Colonic mucosa (tissue), 4 donors: ENCODE results near the gene ATP2B3. TPM values are rescaled to one million over a fixed set of nuclear protein-coding genes. Genes with fewer than 3 reads are reported as not detected.

Source experiments
- DNase-seq: peaks from one replicate; pipeline ENCODE4 v3.0.0-alpha.2; 2020
- H3K27ac ChIP-seq: fragments of 200-600 bp; one replicate; pipeline ENCODE4 v1.8.0; 2021
- H3K27me3 ChIP-seq: fragments of 200-600 bp; one replicate; pipeline ENCODE4 v1.8.0; 2021
- H3K36me3 ChIP-seq: fragments of 200-600 bp; one replicate; pipeline ENCODE4 v1.8.0; 2021
- H3K4me1 ChIP-seq: fragments of 200-600 bp; one replicate; pipeline ENCODE4 v1.8.0; 2021; ENCODE audit warnings: mild to moderate bottlenecking
- H3K4me3 ChIP-seq: fragments of 200-600 bp; one replicate; pipeline ENCODE4 v1.8.0; 2021
- H3K9ac ChIP-seq, 2 donors: one replicate each; pipeline ENCODE4 v1.7.0; 2013; ENCODE audit warnings: control low read depth in 2 of 2, low read depth in 2 of 2, low read length in 2 of 2
- H3K9me3 ChIP-seq: fragments of 200-600 bp; one replicate; pipeline ENCODE4 v1.8.0; 2021
- CTCF ChIP-seq: fragments of 200-600 bp; IDR thresholded peaks from one replicate; pipeline ENCODE4 v1.8.0; 2022; ENCODE audit warnings: antibody characterized with exemption, mild to moderate bottlenecking
- intact Hi-C: fragments of 100-400 bp; cut with DNase I; formaldehyde crosslinking; loops from one replicate; pipeline ENCODE4 v1.14.1; 2022
- total RNA-seq, 2 donors: library from RNA; stranded (reverse); fragmentation: NEBNext Ultra II Directional in 1 of 2; extraction: Animal tissue kit (Norgen Biotek cat#: 25700) in 1 of 2; gene quantifications; one replicate each; pipeline ENCODE4 v1.2.1, GENCODE V29; 2021
- donor health status: healthy.
- donor health status: DM: no; HTN: no; CAD: no.
- donor health status: DM: no; HTN: no; CAD: no.

ATP2B3 gene
- total RNA-seq, 2 donors from 2014 or later, result 0.24 TPM; not detected in 1

- TF ChIP-seq CTCF, result no peak
- no peaks in the 10 kb centered on the region for H3K9me3 ChIP-seq
- H3K4me3 ChIP-seq, result no peak overlapping the region
- H3K9ac ChIP-seq, result no peak overlapping the region
- no peak for DNase-seq
- intact Hi-C loops, result no loop called here
- no peaks in the 10 kb centered on the region for H3K36me3 ChIP-seq
- no peaks in the 10 kb centered on the region for H3K4me1 ChIP-seq
- no peak overlapping the region for H3K27ac ChIP-seq
- no peaks in the 10 kb centered on the region for H3K27me3 ChIP-seq
These were observed 44.3 kb upstream of the ATP2B3 start for GRCh38 chrX:153473126-153473525.

DNA sequence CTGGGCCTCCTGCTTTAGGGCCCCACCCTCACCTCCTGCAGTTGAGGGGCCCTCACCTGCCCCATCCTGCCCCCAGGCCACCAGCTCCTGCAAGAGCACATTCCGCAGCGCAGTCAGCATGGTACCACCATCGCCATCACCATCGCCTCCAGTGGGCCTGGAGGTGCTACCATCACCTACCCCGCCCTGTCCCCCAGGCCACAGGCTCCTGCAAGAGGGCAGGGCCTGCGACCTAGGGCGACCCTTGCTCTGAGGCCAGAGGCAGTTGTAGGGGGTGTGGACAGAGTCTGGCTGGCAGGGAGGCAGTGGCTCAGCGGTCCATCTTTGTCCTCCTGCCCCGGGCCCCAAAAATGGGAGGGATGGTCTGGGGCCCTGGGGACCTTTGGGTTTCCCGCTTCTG is 43.2 kb upstream of the ATP2B3 start:
- no peak for TF ChIP-seq CTCF
- no peak for DNase-seq

GRCh38 chrX:153474718-153475117 is 42.7 kb upstream of the ATP2B3 start:
- DNase-seq, result peak; percentile 38
- Histone ChIP-seq H3K36me3 (no peaks in the 10 kb centered on the region), H3K27me3 (no peaks in the 10 kb centered on the region), H3K4me3 (peak overlapping the region; percentile 9), H3K9ac (no peak overlapping the region), H3K4me1 (no peaks in the 10 kb centered on the region), H3K9me3 (no peaks in the 10 kb centered on the region), H3K27ac (no peak overlapping the region)
- intact Hi-C loops, result no loop called here
- no peak for TF ChIP-seq CTCF

More for the DNA sequence above, 43.2 kb upstream of the ATP2B3 start:
- H3K27ac ChIP-seq, result no peak overlapping the region
- intact Hi-C loops, result no loop called here
- no peaks in the 10 kb centered on the region for H3K36me3 ChIP-seq
- no peaks in the 10 kb centered on the region for H3K4me1 ChIP-seq
- no peak overlapping the region for H3K4me3 ChIP-seq
- H3K9me3 ChIP-seq, result no peaks in the 10 kb centered on the region
- H3K9ac ChIP-seq, result no peak overlapping the region
- no peaks in the 10 kb centered on the region for H3K27me3 ChIP-seq

DNA sequence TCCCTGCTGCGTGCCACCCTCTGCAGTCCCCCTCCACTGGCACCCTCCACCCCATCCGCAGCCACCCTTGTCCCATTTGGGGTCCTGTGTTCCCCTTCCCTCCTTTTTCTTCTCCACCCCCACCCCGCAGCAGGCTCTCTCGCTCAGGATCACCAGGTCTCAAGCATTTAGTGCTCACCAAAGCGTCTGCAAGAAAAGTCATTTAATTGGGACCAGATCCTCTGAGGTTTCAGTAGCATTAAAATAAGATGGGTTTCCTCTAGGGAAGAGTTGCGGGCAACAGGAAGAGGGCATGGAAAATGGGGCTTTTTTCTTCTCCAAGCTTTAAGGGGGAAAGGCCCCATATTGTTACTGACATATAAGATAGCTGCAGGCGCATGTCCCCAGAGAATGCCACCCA is 42.2 kb upstream of the ATP2B3 start:
- Histone ChIP-seq H3K4me1 (no peaks in the 10 kb centered on the region), H3K27ac (no peak overlapping the region), H3K36me3 (no peaks in the 10 kb centered on the region), H3K9ac (no peak overlapping the region), H3K4me3 (no peak overlapping the region), H3K27me3 (no peaks in the 10 kb centered on the region), H3K9me3 (no peaks in the 10 kb centered on the region)
- no peak for DNase-seq
- TF ChIP-seq CTCF, result no peak
- intact Hi-C loops, result no loop called here

- H3K27me3 ChIP-seq, result no peaks in the 10 kb centered on the region
- H3K4me3 ChIP-seq, result no peak overlapping the region
- no peaks in the 10 kb centered on the region for H3K9me3 ChIP-seq
- intact Hi-C loops, result no loop called here
- no peaks in the 10 kb centered on the region for H3K36me3 ChIP-seq
- no peak overlapping the region for H3K9ac ChIP-seq
- DNase-seq, result no peak
- no peak for TF ChIP-seq CTCF
- H3K4me1 ChIP-seq, result no peaks in the 10 kb centered on the region
- no peak overlapping the region for H3K27ac ChIP-seq
These were observed 41.6 kb upstream of the ATP2B3 start for GRCh38 chrX:153475751-153476281.
